Measurements from ENCODE around the gene DSTYK. TPM values are rescaled to one million over a fixed set of nuclear protein-coding genes. Genes with fewer than 3 reads are reported as not detected.

Gene DSTYK
- total and polyA plus RNA-seq, 2 experiments from 2014 or later = 6.1 to 10.7 TPM

DNA sequence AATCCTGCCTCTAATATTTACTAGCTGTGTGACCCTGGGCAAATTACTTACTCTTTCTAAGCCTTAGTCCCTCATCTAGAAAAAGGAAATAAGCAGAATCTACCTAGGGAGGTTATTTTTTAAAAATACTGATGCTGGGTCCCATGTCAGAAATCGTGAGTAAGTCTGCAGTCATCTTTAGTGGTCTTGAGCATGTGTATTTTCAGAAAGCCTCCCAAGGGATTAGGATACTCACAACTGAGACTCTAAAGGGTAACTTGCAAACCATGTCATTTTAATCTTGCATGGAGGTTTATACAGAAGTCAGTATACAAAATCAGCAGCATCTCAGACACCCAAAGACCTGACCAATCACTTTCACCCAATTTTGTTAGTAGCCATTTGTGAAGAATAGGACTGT lies 43.2 kb downstream of the DSTYK start (continued):
- TF ChIP-seq, protein P1, sequence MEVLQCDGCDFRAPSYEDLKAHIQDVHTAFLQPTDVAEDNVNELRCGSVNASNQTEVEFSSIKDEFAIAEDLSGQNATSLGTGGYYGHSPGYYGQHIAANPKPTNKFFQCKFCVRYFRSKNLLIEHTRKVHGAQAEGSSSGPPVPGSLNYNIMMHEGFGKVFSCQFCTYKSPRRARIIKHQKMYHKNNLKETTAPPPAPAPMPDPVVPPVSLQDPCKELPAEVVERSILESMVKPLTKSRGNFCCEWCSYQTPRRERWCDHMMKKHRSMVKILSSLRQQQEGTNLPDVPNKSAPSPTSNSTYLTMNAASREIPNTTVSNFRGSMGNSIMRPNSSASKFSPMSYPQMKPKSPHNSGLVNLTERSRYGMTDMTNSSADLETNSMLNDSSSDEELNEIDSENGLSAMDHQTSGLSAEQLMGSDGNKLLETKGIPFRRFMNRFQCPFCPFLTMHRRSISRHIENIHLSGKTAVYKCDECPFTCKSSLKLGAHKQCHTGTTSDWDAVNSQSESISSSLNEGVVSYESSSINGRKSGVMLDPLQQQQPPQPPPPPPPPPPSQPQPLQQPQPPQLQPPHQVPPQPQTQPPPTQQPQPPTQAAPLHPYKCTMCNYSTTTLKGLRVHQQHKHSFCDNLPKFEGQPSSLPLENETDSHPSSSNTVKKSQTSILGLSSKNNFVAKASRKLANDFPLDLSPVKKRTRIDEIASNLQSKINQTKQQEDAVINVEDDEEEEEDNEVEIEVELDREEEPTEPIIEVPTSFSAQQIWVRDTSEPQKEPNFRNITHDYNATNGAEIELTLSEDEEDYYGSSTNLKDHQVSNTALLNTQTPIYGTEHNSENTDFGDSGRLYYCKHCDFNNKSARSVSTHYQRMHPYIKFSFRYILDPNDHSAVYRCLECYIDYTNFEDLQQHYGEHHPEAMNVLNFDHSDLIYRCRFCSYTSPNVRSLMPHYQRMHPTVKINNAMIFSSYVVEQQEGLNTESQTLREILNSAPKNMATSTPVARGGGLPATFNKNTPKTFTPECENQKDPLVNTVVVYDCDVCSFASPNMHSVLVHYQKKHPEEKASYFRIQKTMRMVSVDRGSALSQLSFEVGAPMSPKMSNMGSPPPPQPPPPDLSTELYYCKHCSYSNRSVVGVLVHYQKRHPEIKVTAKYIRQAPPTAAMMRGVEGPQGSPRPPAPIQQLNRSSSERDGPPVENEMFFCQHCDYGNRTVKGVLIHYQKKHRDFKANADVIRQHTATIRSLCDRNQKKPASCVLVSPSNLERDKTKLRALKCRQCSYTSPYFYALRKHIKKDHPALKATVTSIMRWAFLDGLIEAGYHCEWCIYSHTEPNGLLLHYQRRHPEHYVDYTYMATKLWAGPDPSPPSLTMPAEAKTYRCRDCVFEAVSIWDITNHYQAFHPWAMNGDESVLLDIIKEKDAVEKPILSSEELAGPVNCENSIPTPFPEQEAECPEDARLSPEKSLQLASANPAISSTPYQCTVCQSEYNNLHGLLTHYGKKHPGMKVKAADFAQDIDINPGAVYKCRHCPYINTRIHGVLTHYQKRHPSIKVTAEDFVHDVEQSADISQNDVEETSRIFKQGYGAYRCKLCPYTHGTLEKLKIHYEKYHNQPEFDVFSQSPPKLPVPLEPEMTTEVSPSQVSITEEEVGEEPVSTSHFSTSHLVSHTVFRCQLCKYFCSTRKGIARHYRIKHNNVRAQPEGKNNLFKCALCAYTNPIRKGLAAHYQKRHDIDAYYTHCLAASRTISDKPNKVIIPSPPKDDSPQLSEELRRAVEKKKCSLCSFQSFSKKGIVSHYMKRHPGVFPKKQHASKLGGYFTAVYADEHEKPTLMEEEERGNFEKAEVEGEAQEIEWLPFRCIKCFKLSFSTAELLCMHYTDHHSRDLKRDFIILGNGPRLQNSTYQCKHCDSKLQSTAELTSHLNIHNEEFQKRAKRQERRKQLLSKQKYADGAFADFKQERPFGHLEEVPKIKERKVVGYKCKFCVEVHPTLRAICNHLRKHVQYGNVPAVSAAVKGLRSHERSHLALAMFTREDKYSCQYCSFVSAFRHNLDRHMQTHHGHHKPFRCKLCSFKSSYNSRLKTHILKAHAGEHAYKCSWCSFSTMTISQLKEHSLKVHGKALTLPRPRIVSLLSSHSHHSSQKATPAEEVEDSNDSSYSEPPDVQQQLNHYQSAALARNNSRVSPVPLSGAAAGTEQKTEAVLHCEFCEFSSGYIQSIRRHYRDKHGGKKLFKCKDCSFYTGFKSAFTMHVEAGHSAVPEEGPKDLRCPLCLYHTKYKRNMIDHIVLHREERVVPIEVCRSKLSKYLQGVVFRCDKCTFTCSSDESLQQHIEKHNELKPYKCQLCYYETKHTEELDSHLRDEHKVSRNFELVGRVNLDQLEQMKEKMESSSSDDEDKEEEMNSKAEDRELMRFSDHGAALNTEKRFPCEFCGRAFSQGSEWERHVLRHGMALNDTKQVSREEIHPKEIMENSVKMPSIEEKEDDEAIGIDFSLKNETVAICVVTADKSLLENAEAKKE (CRISPR knock-in tag; IDR thresholded peaks at IDR 0.05) = no peak
- TF ChIP-seq, protein P2, sequence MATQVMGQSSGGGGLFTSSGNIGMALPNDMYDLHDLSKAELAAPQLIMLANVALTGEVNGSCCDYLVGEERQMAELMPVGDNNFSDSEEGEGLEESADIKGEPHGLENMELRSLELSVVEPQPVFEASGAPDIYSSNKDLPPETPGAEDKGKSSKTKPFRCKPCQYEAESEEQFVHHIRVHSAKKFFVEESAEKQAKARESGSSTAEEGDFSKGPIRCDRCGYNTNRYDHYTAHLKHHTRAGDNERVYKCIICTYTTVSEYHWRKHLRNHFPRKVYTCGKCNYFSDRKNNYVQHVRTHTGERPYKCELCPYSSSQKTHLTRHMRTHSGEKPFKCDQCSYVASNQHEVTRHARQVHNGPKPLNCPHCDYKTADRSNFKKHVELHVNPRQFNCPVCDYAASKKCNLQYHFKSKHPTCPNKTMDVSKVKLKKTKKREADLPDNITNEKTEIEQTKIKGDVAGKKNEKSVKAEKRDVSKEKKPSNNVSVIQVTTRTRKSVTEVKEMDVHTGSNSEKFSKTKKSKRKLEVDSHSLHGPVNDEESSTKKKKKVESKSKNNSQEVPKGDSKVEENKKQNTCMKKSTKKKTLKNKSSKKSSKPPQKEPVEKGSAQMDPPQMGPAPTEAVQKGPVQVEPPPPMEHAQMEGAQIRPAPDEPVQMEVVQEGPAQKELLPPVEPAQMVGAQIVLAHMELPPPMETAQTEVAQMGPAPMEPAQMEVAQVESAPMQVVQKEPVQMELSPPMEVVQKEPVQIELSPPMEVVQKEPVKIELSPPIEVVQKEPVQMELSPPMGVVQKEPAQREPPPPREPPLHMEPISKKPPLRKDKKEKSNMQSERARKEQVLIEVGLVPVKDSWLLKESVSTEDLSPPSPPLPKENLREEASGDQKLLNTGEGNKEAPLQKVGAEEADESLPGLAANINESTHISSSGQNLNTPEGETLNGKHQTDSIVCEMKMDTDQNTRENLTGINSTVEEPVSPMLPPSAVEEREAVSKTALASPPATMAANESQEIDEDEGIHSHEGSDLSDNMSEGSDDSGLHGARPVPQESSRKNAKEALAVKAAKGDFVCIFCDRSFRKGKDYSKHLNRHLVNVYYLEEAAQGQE (IDR thresholded peaks at IDR 0.05; ENCODE audit: unreplicated experiment) = no peak
- TF ChIP-seq STAT1 (IDR thresholded peaks at IDR 0.05; ENCODE audit: unreplicated experiment) = no peak

DNA sequence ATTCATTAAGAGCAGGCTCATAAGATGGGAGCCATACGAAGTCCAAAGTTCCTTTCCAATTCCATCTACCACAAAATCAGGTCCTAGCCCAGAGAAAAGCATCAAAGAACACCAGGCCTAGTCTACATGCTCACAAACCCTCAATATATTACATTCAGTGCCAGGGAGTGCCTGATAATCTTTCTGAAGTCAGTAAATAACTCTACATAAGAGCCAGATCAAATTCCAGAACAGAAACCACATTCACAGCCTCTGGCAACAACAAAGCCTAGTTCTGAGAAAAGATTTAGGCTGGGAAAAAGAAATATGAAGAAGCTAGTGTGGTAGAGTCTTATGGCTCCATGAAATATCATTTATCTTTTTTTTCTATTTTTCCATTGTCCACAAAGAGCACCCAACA lies 49.2 kb downstream of the DSTYK start:
- TF ChIP-seq NANOG (IDR thresholded peaks at IDR 0.05; ENCODE audit: borderline replicate concordance) (no peak), ZNF331 (CRISPR knock-in tag; IDR thresholded peaks at IDR 0.05; ENCODE audit: low read depth) (no peak)
- Mint-ChIP-seq H3K4me1 (no peaks in the 10 kb centered on the region), H3K36me3 (ENCODE audit: low read depth) (peaks cover 70% of the 10 kb centered on the region), H3K27me3 (ENCODE audit: insufficient read depth, low read depth, poor library complexity) (no peaks in the 10 kb centered on the region), H3K4me3 (no peak overlapping the region), H3K27ac (no peak overlapping the region), H3K9me3 (peaks cover 6% of the 10 kb centered on the region)
- no peak for DNase-seq (ENCODE audit: low spot score)
- H3K36me3 ChIP-seq (ENCODE audit: insufficient read depth) = peaks cover 48% of the 10 kb centered on the region
- H2AFZ ChIP-seq = no peak overlapping the region
- no peaks in the 10 kb centered on the region for H3K79me2 ChIP-seq (replicated peaks; ENCODE audit: insufficient read depth)
- H3F3A ChIP-seq (replicated peaks; ENCODE audit: low read depth) = no peaks in the 10 kb centered on the region
- ATAC-seq = no peak
- H3K4me2 ChIP-seq = no peak overlapping the region
- H3K4me3 ChIP-seq = no peak overlapping the region
- no peaks in the 10 kb centered on the region for H4K20me1 ChIP-seq (replicated peaks; ENCODE audit: insufficient read depth)
- no peaks in the 10 kb centered on the region for H3K9me2 ChIP-seq (ENCODE audit: insufficient read depth)
- no peaks in the 10 kb centered on the region for H3K27me3 ChIP-seq (ENCODE audit: insufficient read depth)
- H3K4me1 ChIP-seq (ENCODE audit: insufficient read depth) = no peaks in the 10 kb centered on the region
- no peak overlapping the region for H3K27ac ChIP-seq (ENCODE audit: low read depth)

Measured in GM23338 (cell line).